Keratinocyte (primary cell): ENCODE measurements around the gene TMC7.

ENCODE experiments used
- EZH2 ChIP-seq: IDR thresholded peaks from one replicate; pipeline ENCODE4 v1.6.1; 2012; ENCODE audit warnings: inconsistent platforms, mild to moderate bottlenecking, low read length, moderate library complexity
- TF ChIP-seq, protein P1 (sequence below), 3 experiments: IDR thresholded peaks in 1 of 3; conservative IDR thresholded peaks in 1 of 3; optimal IDR thresholded peaks in 1 of 3; 2 replicates in 2 of 3; 3 replicates in 1 of 3; pipeline versions ENCODE3 to v1.5.1; 2011; ENCODE audit warnings: low read length in 3 of 3, mild to moderate bottlenecking in 3 of 3, moderate library complexity in 2 of 3, control low read depth in 1 of 3, inconsistent platforms in 1 of 3; ENCODE audit not compliant: insufficient read depth in 2 of 3; ENCODE audit errors: extremely low read depth in 1 of 3

DNA sequence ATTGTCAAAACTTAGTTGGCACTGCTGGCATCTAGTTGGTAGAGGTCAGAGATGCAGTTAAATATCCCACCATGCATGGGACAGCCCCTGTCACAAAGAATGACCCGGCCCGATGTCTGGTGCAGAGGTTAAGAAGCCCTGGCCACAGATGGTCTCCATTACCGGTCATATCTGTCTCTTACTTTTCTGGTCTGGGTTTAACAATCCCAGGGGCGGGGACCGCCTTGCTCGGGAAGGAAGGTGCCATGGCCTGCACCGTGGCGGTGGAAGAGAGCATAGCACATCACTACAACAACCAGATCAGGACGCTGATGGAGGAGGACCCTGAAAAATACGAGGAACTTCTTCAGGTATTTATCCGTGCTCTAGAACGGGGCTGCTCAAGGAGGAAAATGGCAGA, 91.8 kb downstream of the TMC7 start:
- TF ChIP-seq, protein P1, sequence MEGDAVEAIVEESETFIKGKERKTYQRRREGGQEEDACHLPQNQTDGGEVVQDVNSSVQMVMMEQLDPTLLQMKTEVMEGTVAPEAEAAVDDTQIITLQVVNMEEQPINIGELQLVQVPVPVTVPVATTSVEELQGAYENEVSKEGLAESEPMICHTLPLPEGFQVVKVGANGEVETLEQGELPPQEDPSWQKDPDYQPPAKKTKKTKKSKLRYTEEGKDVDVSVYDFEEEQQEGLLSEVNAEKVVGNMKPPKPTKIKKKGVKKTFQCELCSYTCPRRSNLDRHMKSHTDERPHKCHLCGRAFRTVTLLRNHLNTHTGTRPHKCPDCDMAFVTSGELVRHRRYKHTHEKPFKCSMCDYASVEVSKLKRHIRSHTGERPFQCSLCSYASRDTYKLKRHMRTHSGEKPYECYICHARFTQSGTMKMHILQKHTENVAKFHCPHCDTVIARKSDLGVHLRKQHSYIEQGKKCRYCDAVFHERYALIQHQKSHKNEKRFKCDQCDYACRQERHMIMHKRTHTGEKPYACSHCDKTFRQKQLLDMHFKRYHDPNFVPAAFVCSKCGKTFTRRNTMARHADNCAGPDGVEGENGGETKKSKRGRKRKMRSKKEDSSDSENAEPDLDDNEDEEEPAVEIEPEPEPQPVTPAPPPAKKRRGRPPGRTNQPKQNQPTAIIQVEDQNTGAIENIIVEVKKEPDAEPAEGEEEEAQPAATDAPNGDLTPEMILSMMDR (optimal IDR thresholded peaks at IDR 0.05 in 1 of 3, IDR thresholded peaks at IDR 0.05 in 1 of 3, conservative IDR thresholded peaks at IDR 0.05 in 1 of 3; ENCODE audit: extremely low read depth in 1 of 3, insufficient read depth in 2 of 3, low read length in 3 of 3), result no peak
- TF ChIP-seq EZH2, result no peak
